Naive thymus-derived CD8-positive, alpha-beta T cell (primary cell): Measurements from ENCODE around the gene PNPLA7. TPM values are rescaled to one million over a fixed set of nuclear protein-coding genes. Genes with fewer than 3 reads are reported as not detected.
"Not testable (repeated sequence)": the region's sequence is repeated elsewhere in the genome, so short reads cannot be mapped to it uniquely, and the experiment has no call there.

Source experiments
- ATAC-seq, 2 donors: fragments of 150-1000 bp; cut with Tn5 transposase in 1 of 2; sonication (Bioruptor Pico), chemical (Tn5 transposase) in 1 of 2; 1 replicate in 1 of 2; 2 replicates in 1 of 2; pipeline ENCODE4 v1.10.0; 2021; ENCODE audit warnings: mild to moderate bottlenecking in 2 of 2, moderate library complexity in 2 of 2
- POLR2A ChIA-PET: fragments of 350-600 bp; sonication (Branson Sonifier 250); formaldehyde crosslinking; loops from one replicate; lab custom pipeline; 2021; ENCODE audit warnings: antibody characterized with exemption; lab: Charles Lee
- DNase-seq, 10 donors: peaks; one replicate each; pipeline versions ENCODE4 v3.0.0 to v3.0.0-alpha.2; 2020 to 2022
- H3K27ac Mint-ChIP-seq, 10 donors: one replicate each; pipeline ENCODE4 v1.8.0; 2020 to 2022; ENCODE audit warnings: mild to moderate bottlenecking in 10 of 10, mixed read lengths in 10 of 10, moderate library complexity in 4 of 10, inconsistent platforms in 1 of 10
- H3K27me3 Mint-ChIP-seq, 5 donors: one replicate each; pipeline ENCODE4 v1.8.0; 2021 to 2022; ENCODE audit warnings: mixed read lengths in 5 of 5
- H3K36me3 Mint-ChIP-seq, 3 donors: one replicate each; pipeline ENCODE4 v1.8.0; 2020 to 2022; ENCODE audit warnings: mixed read lengths in 3 of 3, mild to moderate bottlenecking in 2 of 3, inconsistent platforms in 1 of 3
- H3K4me1 Mint-ChIP-seq, 4 donors: one replicate each; pipeline ENCODE4 v1.8.0; 2021 to 2022; ENCODE audit warnings: mixed read lengths in 4 of 4
- H3K4me3 Mint-ChIP-seq, 10 donors: one replicate each; pipeline ENCODE4 v1.8.0; 2020 to 2022; ENCODE audit warnings: mild to moderate bottlenecking in 10 of 10, mixed read lengths in 10 of 10, moderate library complexity in 6 of 10, inconsistent platforms in 1 of 10
- H3K9me3 Mint-ChIP-seq, 9 donors: one replicate each; pipeline ENCODE4 v1.8.0; 2020 to 2022; ENCODE audit warnings: mixed read lengths in 9 of 9, mild to moderate bottlenecking in 3 of 9, inconsistent platforms in 1 of 9, moderate library complexity in 1 of 9
- microRNA-seq: library from miRNA; unstranded; fragments of <30 nt; microRNA quantifications from one replicate; pipeline ENCODE4 v1.2.0, GENCODE V29; 2022; ENCODE audit warnings: borderline microRNAs expressed
- polyA plus RNA-seq, 3 donors: library from polyadenylated mRNA; unstranded; fragments of 300-500 nt; fragmentation: Illumina TruSeq; gene quantifications; one replicate each; pipeline ENCODE4 v1.2.3, GENCODE V29; 2021
- total RNA-seq, 8 experiments: library from RNA in 2 of 8; stranded (reverse) in 2 of 8; gene quantifications; one replicate each; pipeline ENCODE4 v1.2.3 and lab custom pipeline; 2021 to 2026

PNPLA7 gene
- total and polyA plus RNA-seq, 5 experiments from 2014 or later, result 1.2 to 15.7 (median 2.3) TPM

DNA sequence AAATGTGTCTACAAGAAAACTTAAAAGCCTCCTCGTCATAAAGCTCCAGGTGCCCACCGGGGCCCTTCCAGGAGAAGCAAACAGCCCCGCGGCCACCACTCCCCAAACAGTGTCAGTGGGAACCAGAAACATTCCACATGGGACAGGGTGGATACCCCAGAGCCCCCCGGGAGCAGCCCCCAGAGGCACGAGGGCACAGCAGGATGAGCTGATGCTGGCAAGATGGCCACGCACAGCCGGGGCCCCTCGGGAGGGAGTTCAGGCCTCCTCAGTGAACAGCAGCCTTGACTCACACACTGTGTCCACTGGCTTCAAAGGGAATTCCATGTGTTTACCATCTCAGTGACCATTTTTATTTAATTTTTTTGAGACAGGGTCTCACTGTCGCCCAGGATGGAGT, 137.8 kb downstream of the PNPLA7 start:
- POLR2A ChIA-PET, result interaction anchor here (1.1 to 1.5 kb wide), 3 partner anchors 10 to 139 kb away, joined by 3 to 5 read pairs (median 3); partner anchors contain the start of genes EXD3, MRPL41 and NOXA1
- H3K27me3 Mint-ChIP-seq, result peaks cover 0 to 3% (median 0%) of the 10 kb centered on the region in 5 donors
- peaks cover 0 to 27% (median 9%) of the 10 kb centered on the region in 4 donors for H3K4me1 Mint-ChIP-seq
- no peak overlapping the region for H3K4me3 Mint-ChIP-seq
- ATAC-seq, result no peak
- no peaks in the 10 kb centered on the region for H3K36me3 Mint-ChIP-seq
- peak overlapping the region in 1 of 10 donors; percentile 28 for H3K27ac Mint-ChIP-seq
- DNase-seq, result peak in 1 of 10 donors; percentile 53
- no peaks in the 10 kb centered on the region for H3K9me3 Mint-ChIP-seq

GRCh38 chr9:137411645-137412380, 138.4 kb downstream of the PNPLA7 start:
- peak overlapping the region in 4 of 10 donors; percentile 22 to 67 (median 46) for H3K4me3 Mint-ChIP-seq
- H3K36me3 Mint-ChIP-seq, result no peaks in the 10 kb centered on the region
- ATAC-seq, result no peak
- no peak overlapping the region for H3K27ac Mint-ChIP-seq
- H3K27me3 Mint-ChIP-seq, result peaks cover 0 to 5% (median 0%) of the 10 kb centered on the region in 5 donors
- peaks cover 0 to 27% (median 9%) of the 10 kb centered on the region in 4 donors for H3K4me1 Mint-ChIP-seq
- POLR2A ChIA-PET, result interaction anchor here (1.1 to 1.5 kb wide), 3 partner anchors 10 to 140 kb away, joined by 3 to 5 read pairs (median 3); partner anchors contain the start of genes EXD3, MRPL41 and NOXA1
- no peaks in the 10 kb centered on the region for H3K9me3 Mint-ChIP-seq
- DNase-seq, result peak in 2 of 10 donors; percentile 41 to 61

DNA sequence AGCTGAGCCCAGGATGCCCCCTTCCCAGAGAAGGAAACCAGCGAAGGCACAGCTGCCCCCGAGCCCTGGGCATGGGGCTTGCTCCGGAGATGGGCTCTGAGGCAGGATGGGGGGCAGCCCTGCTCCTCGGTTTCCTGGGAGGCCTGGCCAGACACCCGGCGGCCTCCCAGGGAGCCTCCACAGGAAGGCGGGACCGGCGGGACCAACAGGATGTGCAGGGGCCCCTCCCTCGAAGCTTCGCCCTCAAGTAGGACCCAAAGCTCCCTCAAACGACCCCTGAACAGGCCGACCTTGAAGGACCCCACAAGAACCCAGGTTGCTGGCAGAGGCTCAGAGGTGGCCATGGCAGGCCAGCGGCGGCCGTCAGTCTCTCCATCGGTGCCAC, 138.9 kb downstream of the PNPLA7 start:
- DNase-seq (peak in 1 of 10 donors; percentile 46), ATAC-seq (no peak)
- peaks cover 0 to 5% (median 0%) of the 10 kb centered on the region in 5 donors for H3K27me3 Mint-ChIP-seq
- H3K36me3 Mint-ChIP-seq, result no peaks in the 10 kb centered on the region
- H3K27ac Mint-ChIP-seq, result no peak overlapping the region
- H3K9me3 Mint-ChIP-seq, result no peaks in the 10 kb centered on the region
- POLR2A ChIA-PET, result interaction anchor here (1.1 to 1.5 kb wide), 2 partner anchors 12 to 141 kb away, joined by 3 to 5 read pairs; partner anchors contain the start of genes EXD3, MRPL41 and NOXA1
- H3K4me1 Mint-ChIP-seq, result peaks cover 0 to 27% (median 9%) of the 10 kb centered on the region in 4 donors
- H3K4me3 Mint-ChIP-seq, result peak overlapping the region in 3 of 10 donors; percentile 22 to 67 (median 43)

DNA sequence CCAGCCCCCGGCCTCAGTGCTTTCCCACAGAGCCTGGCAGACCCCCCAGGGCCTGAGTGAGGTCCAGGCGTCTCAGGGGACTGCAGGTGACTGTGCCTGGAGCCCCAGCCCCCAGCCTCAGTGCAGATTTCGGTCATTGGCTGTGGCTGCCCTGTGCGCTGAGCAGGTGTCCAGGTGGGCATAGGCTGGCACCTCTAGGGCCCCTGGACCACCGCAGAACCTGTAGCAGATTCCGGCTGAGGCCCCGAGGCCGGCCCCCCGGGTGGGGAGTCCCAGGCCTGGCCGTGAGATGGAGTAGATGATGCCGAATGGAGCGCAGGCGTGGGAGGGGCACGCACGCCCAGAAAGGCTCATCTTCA, 139.3 kb downstream of the PNPLA7 start:
- H3K27ac Mint-ChIP-seq, result no peak overlapping the region
- peaks cover 0 to 8% (median 0%) of the 10 kb centered on the region in 5 donors for H3K27me3 Mint-ChIP-seq
- ATAC-seq (no peak), DNase-seq (no peak)
- H3K4me3 Mint-ChIP-seq, result peak overlapping the region in 2 of 10 donors; percentile 43 to 67
- no peaks in the 10 kb centered on the region for H3K36me3 Mint-ChIP-seq
- H3K4me1 Mint-ChIP-seq, result peaks cover 0 to 30% (median 9%) of the 10 kb centered on the region in 4 donors
- no peaks in the 10 kb centered on the region for H3K9me3 Mint-ChIP-seq
- POLR2A ChIA-PET, result interaction anchor here (1.0 kb wide), 1 partner anchor 95 kb away, joined by 6 read pairs; no protein-coding TSS in a partner anchor

DNA sequence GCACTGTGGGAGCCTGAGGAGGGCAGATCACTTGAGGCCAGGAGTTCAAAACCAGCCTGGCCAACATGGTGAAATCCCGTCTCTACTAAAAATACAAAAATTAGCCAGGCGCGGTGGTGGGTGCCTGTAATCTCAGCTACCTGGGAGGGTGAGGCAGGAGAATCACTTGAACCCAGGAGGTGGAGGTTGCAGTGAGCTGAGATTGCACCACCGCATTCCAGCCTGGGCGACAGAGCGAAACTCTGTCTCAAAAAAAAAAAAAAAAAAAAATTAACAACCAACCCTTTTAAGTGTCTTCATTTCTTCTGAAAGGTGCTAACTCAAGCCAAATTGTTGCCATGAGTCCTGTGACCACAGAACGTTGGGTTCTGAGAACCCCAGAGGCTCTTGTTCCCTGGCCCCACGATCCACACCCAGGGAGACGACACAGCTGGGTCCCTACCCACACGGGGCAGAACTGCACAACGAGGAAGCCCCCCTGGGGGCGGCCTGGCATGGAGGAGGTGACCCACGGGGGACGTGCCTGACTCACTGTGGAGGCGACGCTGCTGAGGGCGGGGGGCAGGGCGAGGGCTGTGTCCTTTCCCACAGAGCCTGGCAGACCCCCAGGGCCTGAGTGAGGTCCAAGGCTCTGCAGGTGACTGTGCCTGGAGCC, 139.8 kb downstream of the PNPLA7 start:
- not testable (repeated sequence) for H3K36me3 Mint-ChIP-seq, H3K9me3 Mint-ChIP-seq, ATAC-seq, H3K27ac Mint-ChIP-seq
- DNase-seq, result peak in 1 of 10 donors; percentile 60
- Mint-ChIP-seq H3K27me3 (peaks cover 0 to 11% (median 0%) of the 10 kb centered on the region in 5 donors), H3K4me1 (peaks cover 0 to 34% (median 10%) of the 10 kb centered on the region in 4 donors), H3K4me3 (peak overlapping the region in 1 of 10 donors; percentile 43)
- POLR2A ChIA-PET, result interaction anchor here (1.0 kb wide), 1 partner anchor 94 kb away, joined by 6 read pairs; no protein-coding TSS in a partner anchor

Small RNAs within 50 kb of the gene (microRNA-seq; reads per million reads assigned to microRNA genes)
- gene MIR7114, result not detected

Other genes starting within 250 kb of the PNPLA7 start
- 1 to 10 TPM; 2.4 to 2.5 TPM for gene NRARP, start 248.1 kb downstream of the PNPLA7 start, total RNA-seq
- gene NRARP, start 248.1 kb downstream of the PNPLA7 start, polyA plus RNA-seq, result not detected
- 10 to 100 TPM; 26.4 to 28.3 TPM for gene EXD3, start 127.2 kb downstream of the PNPLA7 start, total RNA-seq
- gene EXD3, start 127.2 kb downstream of the PNPLA7 start, polyA plus RNA-seq, result 1 to 10 TPM; 2.6 to 4.3 (median 3.9) TPM
- gene NOXA1, start 127.0 kb downstream of the PNPLA7 start, total RNA-seq, result 1 to 10 TPM; 4.1 to 4.5 TPM
- gene NOXA1, start 127.0 kb downstream of the PNPLA7 start, polyA plus RNA-seq, result 1 to 10 TPM in 2 of 3 donors, under 1 TPM in 1; 0.75 to 1.1 (median 1.1) TPM
- gene ENTPD8, start 109.0 kb downstream of the PNPLA7 start, total RNA-seq, result not detected
- not detected for gene ENTPD8, start 109.0 kb downstream of the PNPLA7 start, polyA plus RNA-seq
- gene NSMF, start 91.1 kb downstream of the PNPLA7 start, total RNA-seq, result 10 to 100 TPM; 19.1 to 19.3 TPM
- 10 to 100 TPM in 1 of 3 donors, 1 to 10 TPM in 2; 7.7 to 14.7 (median 8.2) TPM for gene NSMF, start 91.1 kb downstream of the PNPLA7 start, polyA plus RNA-seq
- gene MRPL41, start 1.5 kb upstream of the PNPLA7 start, total RNA-seq, result 100 to 1,000 TPM in 1 of 2 experiments, 10 to 100 TPM in 1; 93.5 to 104 TPM
- gene MRPL41, start 1.5 kb upstream of the PNPLA7 start, polyA plus RNA-seq, result 10 to 100 TPM; 36.7 to 46.5 (median 43.0) TPM
- 10 to 100 TPM; 76.9 to 80.7 TPM for gene DPH7, start 28.5 kb upstream of the PNPLA7 start, total RNA-seq
- 10 to 100 TPM; 26.2 to 32.8 (median 29.8) TPM for gene DPH7, start 28.5 kb upstream of the PNPLA7 start, polyA plus RNA-seq
- gene ZMYND19, start 40.1 kb upstream of the PNPLA7 start, total RNA-seq, result 10 to 100 TPM; 25.5 to 27.5 TPM
- gene ZMYND19, start 40.1 kb upstream of the PNPLA7 start, polyA plus RNA-seq, result 10 to 100 TPM in 1 of 3 donors, 1 to 10 TPM in 2; 5.5 to 15.7 (median 7.7) TPM
- gene ARRDC1, start 55.3 kb upstream of the PNPLA7 start, total RNA-seq, result 10 to 100 TPM; 83.2 to 86.8 TPM
- gene ARRDC1, start 55.3 kb upstream of the PNPLA7 start, polyA plus RNA-seq, result 10 to 100 TPM; 27.2 to 42.4 (median 32.9) TPM
- 100 to 1,000 TPM; 111 to 113 TPM for gene EHMT1, start 68.6 kb upstream of the PNPLA7 start, total RNA-seq
- gene EHMT1, start 68.6 kb upstream of the PNPLA7 start, polyA plus RNA-seq, result 10 to 100 TPM; 20.9 to 34.4 (median 23.0) TPM